ENCODE data around the gene RPRD1B. TPM values are rescaled to one million over a fixed set of nuclear protein-coding genes. Genes with fewer than 3 reads are reported as not detected.

Gene RPRD1B
- total RNA-seq, 2 donors from 2014 or later, result 60.1 to 75.8 TPM

GRCh38 chr20:37999526-38000263, 33.9 kb upstream of the RPRD1B start:
- no peak for TF ChIP-seq CTCF (IDR thresholded peaks at IDR 0.05)
- no peak for DNase-seq (ENCODE audit: low spot score)
- Histone ChIP-seq H3K27ac (no peak overlapping the region), H3K36me3 (peaks cover 75% of the 10 kb centered on the region), H3K9me3 (no peaks in the 10 kb centered on the region), H3K4me1 (peaks cover 0 to 13% of the 10 kb centered on the region in 2 donors), H3K27me3 (no peaks in the 10 kb centered on the region), H3K4me3 (no peak overlapping the region)

- H3K9me3 ChIP-seq, result no peaks in the 10 kb centered on the region
- DNase-seq (ENCODE audit: low spot score), result no peak
- peaks cover 72% of the 10 kb centered on the region for H3K36me3 ChIP-seq
Observed at GRCh38 chr20:38000293-38000692, 33.3 kb upstream of the RPRD1B start.

GRCh38 chr20:38001173-38001875, 32.2 kb upstream of the RPRD1B start:
- DNase-seq (ENCODE audit: low spot score), result no peak
- no peak overlapping the region for H3K27ac ChIP-seq
- peaks cover 68% of the 10 kb centered on the region for H3K36me3 ChIP-seq
- TF ChIP-seq CTCF (IDR thresholded peaks at IDR 0.05), result no peak
- H3K4me1 ChIP-seq, result no peaks in the 10 kb centered on the region
- H3K27me3 ChIP-seq, result no peaks in the 10 kb centered on the region
- no peak overlapping the region for H3K4me3 ChIP-seq
- H3K9me3 ChIP-seq, result no peaks in the 10 kb centered on the region

More at GRCh38 chr20:38000293-38000692, 33.3 kb upstream of the RPRD1B start:
- H3K4me3 ChIP-seq, result no peak overlapping the region
- no peak overlapping the region for H3K27ac ChIP-seq
- H3K4me1 ChIP-seq, result peaks cover 0 to 7% of the 10 kb centered on the region in 2 donors
- no peak for TF ChIP-seq CTCF (IDR thresholded peaks at IDR 0.05)
- H3K27me3 ChIP-seq, result no peaks in the 10 kb centered on the region

- no peak for TF ChIP-seq CTCF (IDR thresholded peaks at IDR 0.05)
- Histone ChIP-seq H3K4me3 (no peak overlapping the region), H3K27ac (no peak overlapping the region), H3K27me3 (no peaks in the 10 kb centered on the region), H3K9me3 (no peaks in the 10 kb centered on the region), H3K4me1 (no peaks in the 10 kb centered on the region), H3K36me3 (peaks cover 62% of the 10 kb centered on the region)
- DNase-seq (ENCODE audit: low spot score), result no peak
Observed at GRCh38 chr20:38001981-38002380, 31.6 kb upstream of the RPRD1B start.

- Histone ChIP-seq H3K4me3 (no peak overlapping the region), H3K27ac (no peak overlapping the region), H3K9me3 (no peaks in the 10 kb centered on the region), H3K4me1 (no peaks in the 10 kb centered on the region), H3K27me3 (no peaks in the 10 kb centered on the region), H3K36me3 (peaks cover 58% of the 10 kb centered on the region)
- TF ChIP-seq CTCF (IDR thresholded peaks at IDR 0.05), result no peak
- DNase-seq (ENCODE audit: low spot score), result no peak
Observed at GRCh38 chr20:38002422-38002821, 31.1 kb upstream of the RPRD1B start.
